ENCODE data around the gene DPYSL4. TPM values are rescaled to one million over a fixed set of nuclear protein-coding genes. Genes with fewer than 3 reads are reported as not detected.
"Not testable (repeated sequence)": the region's sequence is repeated elsewhere in the genome, so short reads cannot be mapped to it uniquely, and the experiment has no call there.

The DPYSL4 gene
- total RNA-seq, 4 donors from 2014 or later: 0.69 to 3.0 (median 0.81) TPM

DNA sequence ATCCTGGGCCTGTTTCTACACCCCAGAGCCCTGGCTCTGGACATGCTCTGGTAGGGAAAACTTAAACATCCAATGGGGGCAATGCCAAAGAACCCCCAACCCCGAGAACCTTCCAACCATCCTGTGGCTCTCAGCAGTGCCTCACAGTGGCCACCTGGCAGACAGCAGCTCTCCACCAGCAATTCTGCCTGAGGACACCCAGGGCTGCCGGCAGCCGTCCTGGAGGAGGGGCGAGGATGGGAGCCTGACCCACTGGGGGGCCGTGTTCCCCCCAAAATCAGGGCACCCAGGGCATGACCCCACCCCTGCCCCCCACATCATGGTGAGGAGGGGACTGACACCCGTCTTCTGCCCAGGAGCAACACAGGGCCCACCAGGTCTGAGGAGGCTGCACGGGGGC is 32.7 kb downstream of the DPYSL4 start:
- DNase-seq (ENCODE audit: low spot score): no peak
- no peak for ATAC-seq (ENCODE audit: low FRiP score)

DNA sequence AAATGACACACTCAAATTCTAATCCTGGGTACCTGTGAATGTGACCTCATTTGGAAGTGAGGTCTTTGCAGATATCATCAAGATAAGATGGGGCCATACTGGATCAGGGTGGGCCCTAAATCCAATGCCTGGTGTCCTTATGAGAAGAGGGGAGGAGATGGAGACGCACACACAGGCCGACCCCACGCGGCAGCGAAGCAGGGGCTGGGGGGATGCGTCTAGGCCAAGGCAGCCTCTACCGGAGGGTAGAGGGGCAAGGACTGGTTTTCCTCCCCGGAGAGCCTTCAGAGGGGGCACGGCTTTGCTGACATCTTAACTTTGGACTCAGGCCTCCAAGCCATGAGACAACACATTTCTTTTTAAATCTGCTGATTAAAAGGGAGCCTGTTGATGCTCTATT is 33.3 kb downstream of the DPYSL4 start:
- ATAC-seq (ENCODE audit: low FRiP score) (no peak), DNase-seq (ENCODE audit: low spot score) (no peak)
- TF ChIP-seq, protein P1, sequence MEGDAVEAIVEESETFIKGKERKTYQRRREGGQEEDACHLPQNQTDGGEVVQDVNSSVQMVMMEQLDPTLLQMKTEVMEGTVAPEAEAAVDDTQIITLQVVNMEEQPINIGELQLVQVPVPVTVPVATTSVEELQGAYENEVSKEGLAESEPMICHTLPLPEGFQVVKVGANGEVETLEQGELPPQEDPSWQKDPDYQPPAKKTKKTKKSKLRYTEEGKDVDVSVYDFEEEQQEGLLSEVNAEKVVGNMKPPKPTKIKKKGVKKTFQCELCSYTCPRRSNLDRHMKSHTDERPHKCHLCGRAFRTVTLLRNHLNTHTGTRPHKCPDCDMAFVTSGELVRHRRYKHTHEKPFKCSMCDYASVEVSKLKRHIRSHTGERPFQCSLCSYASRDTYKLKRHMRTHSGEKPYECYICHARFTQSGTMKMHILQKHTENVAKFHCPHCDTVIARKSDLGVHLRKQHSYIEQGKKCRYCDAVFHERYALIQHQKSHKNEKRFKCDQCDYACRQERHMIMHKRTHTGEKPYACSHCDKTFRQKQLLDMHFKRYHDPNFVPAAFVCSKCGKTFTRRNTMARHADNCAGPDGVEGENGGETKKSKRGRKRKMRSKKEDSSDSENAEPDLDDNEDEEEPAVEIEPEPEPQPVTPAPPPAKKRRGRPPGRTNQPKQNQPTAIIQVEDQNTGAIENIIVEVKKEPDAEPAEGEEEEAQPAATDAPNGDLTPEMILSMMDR (IDR thresholded peaks at IDR 0.05): no peak

More for the DNA sequence above, 32.7 kb downstream of the DPYSL4 start:
- TF ChIP-seq, protein P1 (IDR thresholded peaks at IDR 0.05): no peak

DNA sequence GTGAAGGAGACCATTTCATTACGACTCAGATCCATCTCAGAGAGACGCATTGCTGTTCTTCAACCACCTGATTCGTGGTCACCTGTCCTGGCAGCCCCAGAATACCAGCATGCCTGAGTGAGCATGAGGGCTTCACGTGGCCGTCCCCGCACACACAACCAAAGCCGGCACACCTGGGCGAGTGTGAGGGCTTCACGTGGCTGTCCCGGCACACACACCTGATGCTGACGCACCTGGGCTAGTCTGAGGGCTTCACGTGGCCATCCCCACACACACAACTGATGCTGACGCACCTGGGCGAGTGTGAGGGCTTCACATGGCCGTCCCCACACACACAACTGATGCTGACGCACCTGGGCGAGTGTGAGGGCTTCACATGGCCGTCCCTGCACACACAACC is 34.2 kb downstream of the DPYSL4 start:
- not testable (repeated sequence) for DNase-seq (ENCODE audit: low spot score); ATAC-seq (ENCODE audit: low FRiP score)

DNA sequence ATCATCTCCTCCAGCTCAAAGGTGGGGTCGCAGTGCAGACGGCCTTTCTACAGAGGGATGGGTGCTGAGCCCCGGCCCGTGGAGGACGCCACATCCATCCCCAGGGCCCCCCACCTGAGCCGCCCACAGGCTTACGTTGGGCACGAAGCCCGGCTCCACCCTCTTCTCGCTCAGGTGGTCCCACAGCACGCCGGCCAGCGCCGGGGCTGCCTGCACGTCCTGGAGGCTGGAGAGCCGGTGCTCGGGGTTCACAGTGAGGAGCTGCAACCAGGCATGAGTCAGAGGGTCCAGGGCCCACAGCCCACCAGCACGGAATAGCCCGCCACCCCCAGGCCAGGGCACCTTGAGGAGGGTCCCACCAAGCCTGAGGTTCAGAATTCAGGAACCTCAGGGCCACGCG is 36.0 kb downstream of the DPYSL4 start:
- TF ChIP-seq, protein P1 (IDR thresholded peaks at IDR 0.05): no peak
- DNase-seq (ENCODE audit: low spot score) (no peak), ATAC-seq (ENCODE audit: low FRiP score) (peak; percentile 7)

DNA sequence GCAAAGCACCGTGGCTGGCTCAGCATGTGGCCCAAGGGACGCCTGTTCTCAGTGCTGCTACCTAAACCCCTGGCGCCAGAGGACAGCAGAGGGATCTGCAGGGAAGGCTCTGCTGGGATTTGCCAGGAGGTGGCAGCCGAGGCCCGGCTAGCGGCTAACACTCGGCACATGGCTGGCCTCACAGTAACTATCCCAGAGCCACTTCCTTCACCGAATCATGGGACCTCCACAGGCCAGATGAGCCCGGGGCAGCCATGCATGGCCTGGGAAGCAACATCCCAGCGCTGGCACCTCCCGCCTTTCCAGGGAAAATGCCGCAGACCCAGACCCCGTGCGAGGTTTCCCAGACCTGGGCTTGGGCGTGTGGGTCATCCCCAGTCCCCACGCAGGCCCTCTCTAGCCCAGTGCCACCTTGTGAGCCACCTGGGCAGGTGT is 36.4 kb downstream of the DPYSL4 start:
- TF ChIP-seq, protein P1 (IDR thresholded peaks at IDR 0.05): peak in 1 of 3 donors; percentile 59
- ATAC-seq (ENCODE audit: low FRiP score): peak; percentile 77

DNA sequence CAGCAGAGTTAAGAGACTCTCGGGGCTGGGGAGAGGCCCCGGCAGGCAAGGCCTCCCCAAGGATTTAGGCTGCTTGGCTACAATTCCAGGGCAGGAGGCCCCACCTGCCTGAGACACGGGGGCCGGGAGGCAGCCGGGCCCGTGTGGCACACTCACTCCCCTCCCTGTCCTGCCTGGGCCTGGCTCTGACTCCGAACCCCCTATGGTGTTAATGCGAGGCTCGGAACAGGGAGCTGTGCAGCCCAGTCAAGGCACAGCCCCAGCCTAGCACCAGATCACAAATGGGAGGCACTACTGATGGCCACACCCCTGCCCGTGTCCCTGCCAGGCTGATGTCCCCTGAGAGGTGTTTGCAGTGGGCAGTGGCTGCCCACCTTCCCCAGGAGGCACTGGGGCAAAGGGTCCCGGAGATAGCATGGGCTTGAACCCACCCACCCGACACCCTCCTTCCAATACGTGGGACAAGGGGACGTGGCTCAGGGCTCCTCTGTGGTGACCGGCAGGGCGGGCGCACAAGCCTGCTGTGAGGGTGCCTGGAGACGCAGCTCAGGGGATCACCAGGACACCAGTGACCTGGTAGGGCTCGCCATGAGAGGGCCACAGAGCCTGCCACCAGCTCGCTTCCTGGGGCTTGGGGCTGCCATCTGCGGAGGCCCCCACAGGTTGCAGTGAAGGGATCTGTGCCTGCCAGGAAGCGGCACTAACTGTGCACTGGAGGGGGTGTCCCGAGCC is 37.0 kb downstream of the DPYSL4 start:
- ATAC-seq (ENCODE audit: low FRiP score): no peak
- TF ChIP-seq, protein P1 (IDR thresholded peaks at IDR 0.05): no peak
- DNase-seq (ENCODE audit: low spot score): no peak

More for the DNA sequence above, 36.4 kb downstream of the DPYSL4 start:
- peak; percentile 29 for DNase-seq (ENCODE audit: low spot score)

DNA sequence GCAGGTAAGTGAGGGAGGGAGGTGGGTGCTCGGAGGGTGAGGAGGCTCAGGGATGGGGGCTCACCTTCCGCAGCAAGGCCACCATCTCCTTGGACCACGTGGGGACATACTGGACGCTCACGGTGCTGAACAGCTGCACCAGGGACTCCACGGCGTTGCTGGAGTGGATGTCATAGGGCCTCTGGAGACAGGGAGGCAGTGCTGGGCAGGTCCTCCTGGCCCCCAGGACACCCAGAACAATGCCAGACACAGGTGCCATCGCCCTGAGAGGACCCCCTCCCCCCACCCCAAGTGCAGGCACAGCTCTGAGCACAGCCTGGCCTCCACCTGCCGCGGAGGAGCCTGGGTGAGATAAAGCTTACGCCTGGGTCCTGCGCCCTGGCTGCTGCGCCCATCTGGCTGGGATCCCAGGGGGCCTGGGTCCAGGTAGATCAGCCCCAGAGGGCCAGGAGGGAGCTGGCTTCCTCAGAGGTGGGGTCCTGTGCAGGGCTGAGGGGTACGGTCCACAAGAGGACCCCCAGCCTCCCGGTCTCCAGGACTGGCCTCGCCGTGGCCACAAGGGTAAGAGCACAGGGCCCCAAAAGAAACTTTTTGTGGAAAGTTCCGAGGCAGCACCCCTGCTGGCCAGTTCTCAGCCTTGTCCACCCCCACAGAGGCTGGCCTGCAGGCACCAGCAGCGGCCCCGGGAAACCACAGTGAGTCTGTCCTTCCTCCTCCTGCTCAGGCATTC is 37.8 kb downstream of the DPYSL4 start:
- no peak for ATAC-seq (ENCODE audit: low FRiP score)
- TF ChIP-seq, protein P1 (IDR thresholded peaks at IDR 0.05): no peak
- no peak for DNase-seq (ENCODE audit: low spot score)

Data from omental fat pad (tissue), 4 donors.